AG04450 (cell line): ENCODE data around the gene SLC1A2. TPM values are rescaled to one million over a fixed set of nuclear protein-coding genes. Genes with fewer than 3 reads are reported as not detected.
A peak's percentile ranks its signal among the peaks of the same experiment; 100 is the strongest.

Source experiments
- CTCF ChIA-PET: fragments of 300-600, 350-600 bp; formaldehyde crosslinking; extraction: SDS; loops from one replicate; lab custom pipeline; 2022; ENCODE audit warnings: antibody characterized with exemption, inconsistent platforms; lab: Charles Lee
- POLR2A ChIA-PET: fragments of 350-600 bp; formaldehyde crosslinking; extraction: SDS; loops from one replicate; lab custom pipeline; 2021; ENCODE audit warnings: antibody characterized with exemption, inconsistent platforms; lab: Yijun Ruan, JAX
- DNase-seq: peaks from one replicate; pipeline ENCODE4 v3.0.0-alpha.2; 2011; ENCODE audit warnings: low read depth, low spot score
- H3K27ac ChIP-seq: one replicate; pipeline ENCODE4 v1.5.1; 2012; ENCODE audit warnings: low read depth, low read length, control low read depth
- H3K27me3 ChIP-seq: one replicate; pipeline ENCODE4 v1.6.0; 2012; ENCODE audit warnings: low read length; ENCODE audit not compliant: control insufficient read depth, insufficient read depth
- H3K4me3 ChIP-seq: 2 replicates; pipeline ENCODE4 v1.5.1; 2011; ENCODE audit warnings: mild to moderate bottlenecking, low read depth, low read length, control low read depth
- H3K9me3 ChIP-seq: 2 replicates; pipeline ENCODE4 v1.5.1; 2012; ENCODE audit warnings: low read length; ENCODE audit not compliant: control insufficient read depth, insufficient read depth
- CTCF ChIP-seq: IDR thresholded peaks from 2 replicates; pipeline ENCODE4 v1.5.1; 2011; ENCODE audit warnings: low read depth, low read length, control low read depth, inconsistent platforms
- polyA plus RNA-seq: library from polyadenylated mRNA; depleted of rRNA; stranded (reverse); fragments of >200 nt; gene quantifications from 2 replicates; pipeline ENCODE4 v1.2.3, GENCODE V29; 2011

SLC1A2 gene
- polyA plus RNA-seq, 1 experiment = 1.1 TPM

DNA sequence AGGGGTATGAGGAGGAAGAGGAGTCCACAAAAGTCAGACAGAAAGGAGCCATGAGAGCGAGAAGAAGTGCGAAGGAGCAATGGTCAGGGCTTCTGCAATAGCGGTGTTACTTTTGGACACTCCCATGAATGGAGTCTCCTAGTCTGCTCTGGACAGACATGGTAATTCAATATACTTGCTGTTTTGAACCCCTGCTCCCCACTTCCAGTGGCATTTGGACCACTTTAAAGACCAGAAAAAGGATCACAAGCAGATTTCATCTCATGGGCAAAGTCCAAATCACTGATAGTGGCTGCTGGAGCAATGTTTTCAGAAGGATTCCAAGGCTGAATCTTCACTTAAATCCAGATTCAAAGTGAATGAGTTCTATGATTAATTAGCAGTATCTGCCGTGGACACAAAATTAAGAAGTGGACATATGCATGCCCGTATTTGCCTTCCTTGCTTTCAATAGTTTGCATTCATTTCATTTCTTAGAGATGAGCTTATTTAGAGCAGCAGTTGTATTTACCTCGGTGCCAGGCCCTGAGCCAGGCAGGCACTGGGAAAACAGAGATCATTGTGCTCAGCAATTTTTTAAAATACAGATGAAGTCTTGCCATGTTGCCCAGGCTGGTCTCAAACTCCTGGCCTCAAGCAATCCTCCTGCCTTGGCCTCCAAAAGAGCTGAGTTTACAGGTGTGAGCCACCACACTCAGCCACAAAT, 72.0 kb downstream of the SLC1A2 start:
- ChIA-PET POLR2A (interaction anchor here (1.1 kb wide), 1 partner anchor 10 kb away, joined by 3 read pairs; no protein-coding TSS in a partner anchor), CTCF (interaction anchor here (0.8 to 1.3 kb wide), 2 partner anchors 29 to 43 kb away, joined by 3 read pairs; no protein-coding TSS in a partner anchor)
- Histone ChIP-seq H3K4me3 (no peak overlapping the region), H3K9me3 (no peaks in the 10 kb centered on the region), H3K27ac (peak overlapping the region; percentile 52), H3K27me3 (no peaks in the 10 kb centered on the region)
- no peak for DNase-seq
- TF ChIP-seq CTCF = no peak

DNA sequence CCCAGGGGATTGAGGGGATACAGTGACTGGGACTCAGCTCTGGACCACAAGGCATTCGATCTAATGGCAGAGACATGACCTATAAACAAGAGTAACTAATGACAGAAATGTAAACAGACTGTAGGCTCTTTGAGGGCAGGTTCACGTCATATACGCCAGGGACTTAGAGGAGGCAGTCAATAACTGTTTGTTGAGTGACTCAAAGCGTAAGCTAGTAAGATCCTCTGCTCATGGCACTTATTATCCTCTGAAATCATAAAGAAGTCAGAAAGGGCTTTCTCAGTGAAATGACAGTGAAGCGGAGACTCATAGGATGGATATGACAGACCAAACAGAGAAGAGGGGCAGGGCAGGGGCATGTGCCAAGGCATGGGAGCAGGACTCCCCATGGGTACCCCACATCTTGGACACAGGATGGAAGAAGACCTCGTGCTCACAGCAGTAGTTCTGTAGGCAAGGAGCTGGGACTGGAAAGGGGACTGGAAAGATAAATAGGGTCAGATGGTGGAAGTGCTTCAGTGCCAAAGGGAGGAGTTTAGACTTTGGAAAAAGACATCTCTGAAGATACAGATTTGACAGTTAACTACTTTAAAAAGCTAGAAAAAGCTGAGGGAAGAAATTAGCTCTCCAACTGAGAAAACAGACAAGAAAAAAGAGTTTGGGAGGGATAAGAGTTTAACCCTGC, 72.7 kb downstream of the SLC1A2 start:
- no peak overlapping the region for H3K27ac ChIP-seq
- H3K27me3 ChIP-seq = no peaks in the 10 kb centered on the region
- TF ChIP-seq CTCF = no peak
- ChIA-PET POLR2A (interaction anchor here (1.1 kb wide), 1 partner anchor 9 kb away, joined by 3 read pairs; no protein-coding TSS in a partner anchor), CTCF (interaction anchor here (0.6 to 0.8 kb wide), 2 partner anchors 30 to 1597 kb away, joined by 3 to 6 read pairs; no protein-coding TSS in a partner anchor)
- no peak overlapping the region for H3K4me3 ChIP-seq
- no peak for DNase-seq
- no peaks in the 10 kb centered on the region for H3K9me3 ChIP-seq

DNA sequence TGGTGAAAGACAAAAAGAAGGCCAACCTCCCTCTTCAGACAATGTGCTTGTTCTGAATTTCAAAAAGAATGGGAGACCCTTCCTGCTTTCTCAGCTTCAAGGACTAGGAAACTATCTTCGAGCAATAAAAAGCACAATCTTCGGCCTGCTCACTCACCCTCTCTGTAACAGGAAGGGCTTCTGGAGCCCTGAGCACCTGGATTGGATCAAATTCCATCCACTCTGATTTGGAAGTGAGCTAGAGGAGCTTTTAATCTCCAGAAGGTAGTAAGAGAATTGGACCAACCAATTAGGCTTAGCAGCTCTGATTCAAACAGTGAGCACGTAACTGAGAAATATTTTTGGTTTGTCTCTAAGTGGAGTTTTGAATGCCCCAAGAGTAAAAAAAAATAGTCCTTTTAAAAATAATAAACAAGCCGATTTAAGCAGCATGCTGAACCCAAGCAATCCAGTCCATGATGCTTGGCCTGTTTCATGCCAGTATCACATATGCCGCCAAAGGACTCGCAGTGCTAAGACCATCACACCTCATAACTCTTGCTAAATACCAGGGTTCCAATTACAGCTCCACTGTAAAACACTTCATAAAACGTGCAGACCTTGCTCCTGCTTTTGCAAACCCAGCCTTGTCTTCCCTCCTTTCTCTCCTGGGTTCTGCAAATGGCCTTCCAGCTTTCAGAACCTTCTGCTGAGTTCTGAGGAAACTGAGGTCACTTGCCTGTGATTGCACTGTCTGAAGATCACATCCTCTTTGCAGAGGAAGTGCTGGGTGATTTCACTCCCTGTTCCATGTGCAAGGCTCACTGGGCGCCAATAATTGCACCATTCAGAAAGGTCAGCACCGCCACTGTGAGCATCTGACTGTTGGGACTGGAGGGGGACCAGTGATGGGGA, 74.4 kb downstream of the SLC1A2 start:
- TF ChIP-seq CTCF = no peak
- CTCF ChIA-PET = no interaction called here
- no peak overlapping the region for H3K27ac ChIP-seq
- POLR2A ChIA-PET = interaction anchor here (0.7 kb wide), 1 partner anchor 816 kb away, joined by 3 read pairs; no protein-coding TSS in a partner anchor
- no peak overlapping the region for H3K4me3 ChIP-seq
- no peaks in the 10 kb centered on the region for H3K27me3 ChIP-seq
- DNase-seq = no peak
- H3K9me3 ChIP-seq = no peaks in the 10 kb centered on the region

DNA sequence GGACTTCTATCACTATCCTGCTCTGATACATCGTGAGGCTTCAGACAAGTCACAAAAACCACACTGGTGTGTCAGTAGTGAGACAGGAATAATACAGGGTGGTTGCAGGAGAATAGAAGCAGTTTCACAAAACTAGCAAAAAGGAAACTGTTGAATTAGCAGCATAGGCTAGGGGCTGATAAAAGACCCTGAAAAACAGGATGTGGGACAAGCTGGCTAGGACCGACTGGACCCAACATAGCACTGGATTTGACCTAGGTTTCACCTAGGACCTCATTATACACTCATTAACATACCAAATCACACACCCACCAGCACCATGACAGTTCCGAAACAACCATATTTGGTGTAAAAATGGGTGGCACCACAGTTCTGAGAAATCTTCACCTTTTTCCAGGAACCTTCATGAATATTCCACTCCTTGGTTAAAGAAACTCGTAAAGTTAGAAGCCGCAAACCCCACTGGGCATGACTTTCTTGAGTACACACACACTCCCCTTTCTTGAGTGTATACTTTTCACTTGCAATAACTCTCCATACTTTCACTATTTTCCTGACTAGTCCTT, 76.2 kb downstream of the SLC1A2 start:
- CTCF ChIA-PET = no interaction called here
- no peak overlapping the region for H3K4me3 ChIP-seq
- no peak overlapping the region for H3K27ac ChIP-seq
- no peaks in the 10 kb centered on the region for H3K27me3 ChIP-seq
- no peak for TF ChIP-seq CTCF
- DNase-seq = no peak
- POLR2A ChIA-PET = no interaction called here
- H3K9me3 ChIP-seq = no peaks in the 10 kb centered on the region
